ENCODE data around the gene FARSB.

Gene FARSB

GRCh38 chr2:222610746-222611145 is 45.1 kb downstream of the FARSB start:
- DNase-seq (ENCODE audit: low read depth) = peak; percentile 15
- no peak overlapping the region for H3K4me3 ChIP-seq (ENCODE audit: low read depth, low read length)
- TF ChIP-seq MAX (IDR thresholded peaks at IDR 0.05; ENCODE audit: low read depth, low read length) = no peak
- no peak for TF ChIP-seq CTCF (IDR thresholded peaks at IDR 0.05; ENCODE audit: low read depth, low read length)
- no peak for TF ChIP-seq POLR2A (IDR thresholded peaks at IDR 0.05; ENCODE audit: extremely low read depth, insufficient read length)
- TF ChIP-seq MYC (IDR thresholded peaks at IDR 0.05; ENCODE audit: low read depth, low read length) = no peak

- no peak for TF ChIP-seq POLR2A (IDR thresholded peaks at IDR 0.05; ENCODE audit: extremely low read depth, insufficient read length)
- TF ChIP-seq MAX (IDR thresholded peaks at IDR 0.05; ENCODE audit: low read depth, low read length) = no peak
- no peak for TF ChIP-seq MYC (IDR thresholded peaks at IDR 0.05; ENCODE audit: low read depth, low read length)
- TF ChIP-seq CTCF (IDR thresholded peaks at IDR 0.05; ENCODE audit: low read depth, low read length) = no peak
- no peak overlapping the region for H3K4me3 ChIP-seq (ENCODE audit: low read depth, low read length)
- peak; percentile 48 for DNase-seq (ENCODE audit: low read depth)
These were observed 46.5 kb downstream of the FARSB start for GRCh38 chr2:222609381-222609780.

- H3K4me3 ChIP-seq (ENCODE audit: low read depth, low read length) = no peak overlapping the region
- DNase-seq (ENCODE audit: low read depth) = no peak
- TF ChIP-seq CTCF (IDR thresholded peaks at IDR 0.05; ENCODE audit: low read depth, low read length) = no peak
- TF ChIP-seq MAX (IDR thresholded peaks at IDR 0.05; ENCODE audit: low read depth, low read length) = no peak
- TF ChIP-seq MYC (IDR thresholded peaks at IDR 0.05; ENCODE audit: low read depth, low read length) = no peak
- no peak for TF ChIP-seq POLR2A (IDR thresholded peaks at IDR 0.05; ENCODE audit: extremely low read depth, insufficient read length)
These were observed 47.8 kb downstream of the FARSB start for GRCh38 chr2:222608081-222608480.

GRCh38 chr2:222606306-222606705 is 49.6 kb downstream of the FARSB start:
- DNase-seq (ENCODE audit: low read depth) = no peak
- no peak overlapping the region for H3K4me3 ChIP-seq (ENCODE audit: low read depth, low read length)
- no peak for TF ChIP-seq MAX (IDR thresholded peaks at IDR 0.05; ENCODE audit: low read depth, low read length)
- no peak for TF ChIP-seq CTCF (IDR thresholded peaks at IDR 0.05; ENCODE audit: low read depth, low read length)
- TF ChIP-seq POLR2A (IDR thresholded peaks at IDR 0.05; ENCODE audit: extremely low read depth, insufficient read length) = no peak
- TF ChIP-seq MYC (IDR thresholded peaks at IDR 0.05; ENCODE audit: low read depth, low read length) = no peak

GRCh38 chr2:222604749-222605515 is 51.0 kb downstream of the FARSB start:
- no peak for TF ChIP-seq CTCF (IDR thresholded peaks at IDR 0.05; ENCODE audit: low read depth, low read length)
- no peak for TF ChIP-seq POLR2A (IDR thresholded peaks at IDR 0.05; ENCODE audit: extremely low read depth, insufficient read length)
- TF ChIP-seq MYC (IDR thresholded peaks at IDR 0.05; ENCODE audit: low read depth, low read length) = no peak
- TF ChIP-seq MAX (IDR thresholded peaks at IDR 0.05; ENCODE audit: low read depth, low read length) = no peak
- no peak overlapping the region for H3K4me3 ChIP-seq (ENCODE audit: low read depth, low read length)
- no peak for DNase-seq (ENCODE audit: low read depth)
